Prostate gland (tissue), 2 donors: Measurements from ENCODE around the gene FBXL7.

Source experiments
- POLR2A ChIP-seq: fragments of 450-650 bp; IDR thresholded peaks from one replicate; pipeline ENCODE4 v1.6.1; 2016; ENCODE audit warnings: antibody characterized with exemption, mild to moderate bottlenecking
- POLR2AphosphoS5 ChIP-seq: sonication (generic); formaldehyde crosslinking; IDR thresholded peaks from one replicate; pipeline ENCODE4 v1.6.1; 2017; ENCODE audit warnings: antibody characterized with exemption
- TF ChIP-seq, protein P1 (sequence below), 4 experiments: fragments of 200-600 bp in 2 of 4; fragments of 450-650 bp in 2 of 4; sonication (generic) in 2 of 4; IDR thresholded peaks; 1 replicate in 3 of 4; 2 replicates in 1 of 4; pipeline ENCODE4 v1.5.1; 2016 to 2019; ENCODE audit warnings: antibody characterized with exemption in 4 of 4, mild to moderate bottlenecking in 2 of 4, moderate library complexity in 2 of 4

DNA sequence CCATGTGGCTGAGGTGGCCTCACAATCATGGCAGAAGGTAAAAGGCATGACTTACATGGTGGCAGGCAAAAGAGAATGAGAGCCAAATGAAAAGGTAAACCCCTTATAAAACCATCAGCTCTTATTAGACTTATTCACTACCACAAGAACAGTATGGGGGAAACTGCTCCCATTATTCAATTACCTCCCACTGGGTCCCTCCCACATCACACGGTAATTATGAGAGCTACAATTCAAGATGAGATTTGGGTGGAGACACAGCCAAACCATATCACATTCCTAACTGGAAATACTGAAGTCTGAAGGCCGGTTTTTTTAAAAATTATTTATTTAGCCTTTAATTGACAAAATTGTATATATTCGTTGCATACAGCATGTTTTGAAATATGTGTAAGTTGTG, 28.5 kb downstream of the FBXL7 start:
- TF ChIP-seq, protein P1, sequence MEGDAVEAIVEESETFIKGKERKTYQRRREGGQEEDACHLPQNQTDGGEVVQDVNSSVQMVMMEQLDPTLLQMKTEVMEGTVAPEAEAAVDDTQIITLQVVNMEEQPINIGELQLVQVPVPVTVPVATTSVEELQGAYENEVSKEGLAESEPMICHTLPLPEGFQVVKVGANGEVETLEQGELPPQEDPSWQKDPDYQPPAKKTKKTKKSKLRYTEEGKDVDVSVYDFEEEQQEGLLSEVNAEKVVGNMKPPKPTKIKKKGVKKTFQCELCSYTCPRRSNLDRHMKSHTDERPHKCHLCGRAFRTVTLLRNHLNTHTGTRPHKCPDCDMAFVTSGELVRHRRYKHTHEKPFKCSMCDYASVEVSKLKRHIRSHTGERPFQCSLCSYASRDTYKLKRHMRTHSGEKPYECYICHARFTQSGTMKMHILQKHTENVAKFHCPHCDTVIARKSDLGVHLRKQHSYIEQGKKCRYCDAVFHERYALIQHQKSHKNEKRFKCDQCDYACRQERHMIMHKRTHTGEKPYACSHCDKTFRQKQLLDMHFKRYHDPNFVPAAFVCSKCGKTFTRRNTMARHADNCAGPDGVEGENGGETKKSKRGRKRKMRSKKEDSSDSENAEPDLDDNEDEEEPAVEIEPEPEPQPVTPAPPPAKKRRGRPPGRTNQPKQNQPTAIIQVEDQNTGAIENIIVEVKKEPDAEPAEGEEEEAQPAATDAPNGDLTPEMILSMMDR (IDR thresholded peaks at IDR 0.05) = no peak
- TF ChIP-seq POLR2A (no peak), POLR2AphosphoS5 (no peak)
